NB4 (cell line): Measurements from ENCODE around the gene ADRM1.

Experiments
- POLR2A ChIP-seq: IDR thresholded peaks from 2 replicates; pipeline ENCODE4 v1.6.1; 2011; ENCODE audit warnings: mild to moderate bottlenecking; ENCODE audit not compliant: insufficient read length; ENCODE audit errors: extremely low read depth
- TF ChIP-seq, protein P1 (sequence below): IDR thresholded peaks from one replicate; pipeline ENCODE4 v1.5.1; 2012; ENCODE audit warnings: low read depth, low read length
- TF ChIP-seq, protein P2 (sequence below): IDR thresholded peaks from 2 replicates; pipeline ENCODE4 v1.6.1; 2011; ENCODE audit warnings: low read depth, low read length

DNA sequence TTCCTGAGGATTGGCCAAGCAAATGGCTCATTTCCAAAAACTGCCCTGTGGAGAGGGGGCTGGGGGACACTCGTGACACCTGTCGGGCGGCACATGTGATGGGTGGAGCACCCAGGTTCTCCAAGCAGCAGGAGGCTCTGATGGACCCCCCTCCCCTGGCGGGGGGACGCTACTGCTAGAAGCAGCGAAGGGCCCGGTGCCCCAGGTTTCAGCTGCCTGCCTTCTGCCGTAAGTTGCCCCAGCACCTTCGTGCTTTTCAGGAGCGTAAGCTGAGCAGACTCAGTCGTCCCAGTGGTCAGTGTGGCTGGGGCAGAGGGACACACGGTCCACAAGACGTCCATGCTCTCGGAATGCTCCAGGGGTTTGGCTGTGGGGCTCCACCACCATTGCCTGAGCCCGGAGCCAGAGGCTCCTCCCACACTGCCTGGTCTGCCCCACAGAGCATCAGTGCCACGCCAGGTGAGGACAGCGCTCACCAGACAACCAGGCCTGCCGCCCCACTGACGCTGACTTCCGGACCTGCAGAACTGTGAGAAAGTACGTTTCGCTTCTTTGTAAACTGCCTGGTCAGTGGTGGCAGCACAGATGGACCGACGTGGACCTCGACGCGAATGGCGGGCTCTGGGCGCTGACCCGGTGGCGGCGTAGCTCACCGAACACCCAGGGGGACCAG lies 4.1 kb upstream of the ADRM1 start:
- TF ChIP-seq, protein P1, sequence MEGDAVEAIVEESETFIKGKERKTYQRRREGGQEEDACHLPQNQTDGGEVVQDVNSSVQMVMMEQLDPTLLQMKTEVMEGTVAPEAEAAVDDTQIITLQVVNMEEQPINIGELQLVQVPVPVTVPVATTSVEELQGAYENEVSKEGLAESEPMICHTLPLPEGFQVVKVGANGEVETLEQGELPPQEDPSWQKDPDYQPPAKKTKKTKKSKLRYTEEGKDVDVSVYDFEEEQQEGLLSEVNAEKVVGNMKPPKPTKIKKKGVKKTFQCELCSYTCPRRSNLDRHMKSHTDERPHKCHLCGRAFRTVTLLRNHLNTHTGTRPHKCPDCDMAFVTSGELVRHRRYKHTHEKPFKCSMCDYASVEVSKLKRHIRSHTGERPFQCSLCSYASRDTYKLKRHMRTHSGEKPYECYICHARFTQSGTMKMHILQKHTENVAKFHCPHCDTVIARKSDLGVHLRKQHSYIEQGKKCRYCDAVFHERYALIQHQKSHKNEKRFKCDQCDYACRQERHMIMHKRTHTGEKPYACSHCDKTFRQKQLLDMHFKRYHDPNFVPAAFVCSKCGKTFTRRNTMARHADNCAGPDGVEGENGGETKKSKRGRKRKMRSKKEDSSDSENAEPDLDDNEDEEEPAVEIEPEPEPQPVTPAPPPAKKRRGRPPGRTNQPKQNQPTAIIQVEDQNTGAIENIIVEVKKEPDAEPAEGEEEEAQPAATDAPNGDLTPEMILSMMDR: no peak
- no peak for TF ChIP-seq POLR2A
- TF ChIP-seq, protein P2, sequence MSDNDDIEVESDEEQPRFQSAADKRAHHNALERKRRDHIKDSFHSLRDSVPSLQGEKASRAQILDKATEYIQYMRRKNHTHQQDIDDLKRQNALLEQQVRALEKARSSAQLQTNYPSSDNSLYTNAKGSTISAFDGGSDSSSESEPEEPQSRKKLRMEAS: no peak
